Muscle layer of colon (tissue), 2 donors: ENCODE measurements around the gene SHROOM3.

ENCODE experiments used
- H3K27ac ChIP-seq: one replicate; pipeline ENCODE4 v1.7.0; 2013; ENCODE audit warnings: low read depth, mild to moderate bottlenecking, low read length, moderate library complexity
- H3K27me3 ChIP-seq, 2 donors: one replicate each; pipeline ENCODE4 v1.7.0; 2013; ENCODE audit warnings: low read length in 2 of 2, mild to moderate bottlenecking in 2 of 2; ENCODE audit not compliant: insufficient read depth in 2 of 2, control insufficient read depth in 1 of 2
- H3K36me3 ChIP-seq: one replicate; pipeline ENCODE4 v1.7.0; 2013; ENCODE audit warnings: mild to moderate bottlenecking, low read length; ENCODE audit not compliant: insufficient read depth
- H3K4me1 ChIP-seq: one replicate; pipeline ENCODE4 v1.7.0; 2013; ENCODE audit warnings: mild to moderate bottlenecking, low read length; ENCODE audit not compliant: insufficient read depth
- H3K4me3 ChIP-seq, 2 donors: one replicate each; pipeline ENCODE4 v1.7.0; 2013; ENCODE audit warnings: low read length in 2 of 2, low read depth in 1 of 2, mild to moderate bottlenecking in 1 of 2, moderate library complexity in 1 of 2
- H3K9ac ChIP-seq: one replicate; pipeline ENCODE4 v1.7.0; 2013; ENCODE audit warnings: low read length
- H3K9me3 ChIP-seq: one replicate; pipeline ENCODE4 v1.7.0; 2013; ENCODE audit warnings: mild to moderate bottlenecking, low read length
- donor health status: abdominal sarcoma.
- donor health status: Adenocarcinoma of cecum.

SHROOM3 gene

DNA sequence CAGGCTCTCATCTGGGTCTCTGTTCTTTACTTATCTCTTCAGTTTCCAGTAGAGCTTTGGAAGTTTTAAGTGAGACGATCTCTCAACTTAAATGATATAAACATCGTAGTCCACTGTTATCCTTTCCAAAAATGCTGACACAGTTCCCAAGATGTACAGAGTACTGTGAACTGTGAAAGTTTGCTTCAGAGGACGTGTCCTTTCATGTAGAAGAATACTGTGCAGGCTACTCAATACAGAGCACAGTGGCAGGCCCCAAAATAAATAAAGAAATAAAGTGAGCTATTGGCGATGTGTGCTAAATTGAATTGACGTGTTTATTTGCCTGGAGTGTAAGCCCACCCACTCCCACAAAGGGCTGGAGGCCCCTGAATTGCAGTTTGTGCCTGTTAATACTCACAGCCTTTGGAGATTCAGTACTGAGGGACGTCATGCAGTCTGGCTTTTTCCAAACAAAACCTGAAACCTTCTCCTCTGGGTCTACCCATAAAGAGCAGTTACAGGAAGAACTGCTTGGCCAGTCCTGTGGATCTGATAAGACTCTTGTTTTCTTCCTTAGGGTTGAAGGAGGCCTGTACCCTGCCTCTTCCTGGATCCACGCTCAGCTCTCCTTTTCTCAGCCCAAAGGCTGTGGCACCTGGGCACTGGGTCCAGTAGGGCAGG lies 396.8 kb downstream of the SHROOM3 start:
- Histone ChIP-seq H3K27me3 (no peaks in the 10 kb centered on the region), H3K9me3 (no peaks in the 10 kb centered on the region), H3K36me3 (no peaks in the 10 kb centered on the region), H3K4me3 (no peak overlapping the region), H3K27ac (no peak overlapping the region), H3K4me1 (peaks cover 12% of the 10 kb centered on the region), H3K9ac (no peak overlapping the region)
